Heart left ventricle (tissue), 13 donors: ENCODE results near the gene CD226.

Experiments used
- POLR2A ChIP-seq, 2 donors: fragments of 450-650 bp; IDR thresholded peaks; one replicate each; pipeline ENCODE4 v1.6.1; 2017; ENCODE audit warnings: antibody characterized with exemption in 2 of 2, mild to moderate bottlenecking in 2 of 2, moderate library complexity in 2 of 2
- TF ChIP-seq, protein P1 (sequence below), 12 donors: fragments of 200-600 bp; sonication (generic) in 4 of 12; IDR thresholded peaks; one replicate each; pipeline versions ENCODE4 v1.5.0 to v1.8.0; 2018 to 2022; ENCODE audit warnings: antibody characterized with exemption in 12 of 12, mild to moderate bottlenecking in 5 of 12
- donor health status: ischemic (EF 13 %, LVEDD 7.1; RV severe dilation, severe dysfunction).
- donor health status: DM: no; HTN: yes; CAD: no.
- donor health status: DM: no; HTN: no; CAD: no.
- donor health status: ischemic (EF 25% LVEDD 6.9; RV normal size, moderate dysfunction).
- donor health status: ischemic (EF 25% LVEDD 5.7; RV mildly dilated, moderate dysfunction).
- donor health status: ischemic (EF 35%, LVEDD 5.7; RV mildly dilated, moderate dysfunction).
- donor health status: nonischemic (EF 11% LVEDD 7.7; RV severe dilation, severe dysfunction).
- donor health status: DM: yes; HTN: yes; CAD: no.
- donor health status: PGD.
- donor health status: ischemic (EF 29% LVEDD 5.4; RV normal size, mild dysfunction).
- donor health status: nonischemic (EF 23%, LVEDD 6.1; RV moderate dilation, normal function).

DNA sequence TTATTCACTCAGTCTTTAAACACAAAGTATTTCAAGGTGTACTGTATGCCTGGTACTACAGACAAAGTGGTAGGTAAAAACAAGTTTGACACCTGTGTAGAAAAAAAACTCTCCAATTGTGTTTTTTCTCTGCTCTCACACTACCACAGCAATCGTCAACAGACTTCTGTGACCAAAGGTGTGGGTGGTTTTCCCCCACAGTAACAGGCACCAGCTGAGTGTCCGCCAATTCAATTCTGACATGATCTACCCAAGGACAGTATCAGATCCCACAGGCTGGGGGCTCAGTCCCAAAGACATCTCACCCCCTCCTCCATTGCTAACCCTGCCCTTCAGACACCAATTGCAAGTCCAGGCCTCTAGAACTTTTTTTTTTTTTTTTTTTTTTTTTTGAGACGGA lies 71.2 kb downstream of the CD226 start:
- TF ChIP-seq, protein P1, sequence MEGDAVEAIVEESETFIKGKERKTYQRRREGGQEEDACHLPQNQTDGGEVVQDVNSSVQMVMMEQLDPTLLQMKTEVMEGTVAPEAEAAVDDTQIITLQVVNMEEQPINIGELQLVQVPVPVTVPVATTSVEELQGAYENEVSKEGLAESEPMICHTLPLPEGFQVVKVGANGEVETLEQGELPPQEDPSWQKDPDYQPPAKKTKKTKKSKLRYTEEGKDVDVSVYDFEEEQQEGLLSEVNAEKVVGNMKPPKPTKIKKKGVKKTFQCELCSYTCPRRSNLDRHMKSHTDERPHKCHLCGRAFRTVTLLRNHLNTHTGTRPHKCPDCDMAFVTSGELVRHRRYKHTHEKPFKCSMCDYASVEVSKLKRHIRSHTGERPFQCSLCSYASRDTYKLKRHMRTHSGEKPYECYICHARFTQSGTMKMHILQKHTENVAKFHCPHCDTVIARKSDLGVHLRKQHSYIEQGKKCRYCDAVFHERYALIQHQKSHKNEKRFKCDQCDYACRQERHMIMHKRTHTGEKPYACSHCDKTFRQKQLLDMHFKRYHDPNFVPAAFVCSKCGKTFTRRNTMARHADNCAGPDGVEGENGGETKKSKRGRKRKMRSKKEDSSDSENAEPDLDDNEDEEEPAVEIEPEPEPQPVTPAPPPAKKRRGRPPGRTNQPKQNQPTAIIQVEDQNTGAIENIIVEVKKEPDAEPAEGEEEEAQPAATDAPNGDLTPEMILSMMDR (IDR thresholded peaks at IDR 0.05) = no peak
- TF ChIP-seq POLR2A (IDR thresholded peaks at IDR 0.05) = no peak
